ENCODE measurements around the gene CLEC1A. TPM values are rescaled to one million over a fixed set of nuclear protein-coding genes. Genes with fewer than 3 reads are reported as not detected.

Gene CLEC1A
- total and polyA plus RNA-seq, 2 donors (not counting 1 experiment from before 2014, with no cell fraction given), result 0.08 TPM; not detected in 1

- H4K20me1 ChIP-seq (ENCODE audit: control insufficient read depth, extremely low read depth, insufficient read depth, low read length), result no peaks in the 10 kb centered on the region
- no peak overlapping the region for H3K4me2 ChIP-seq (ENCODE audit: extremely low read depth, insufficient read depth, low read length)
- no peak overlapping the region for H3K9ac ChIP-seq (ENCODE audit: insufficient read depth, low read length)
- no peaks in the 10 kb centered on the region for H3K9me3 ChIP-seq (ENCODE audit: control insufficient read depth, insufficient read depth, low read depth, low read length)
- no peak for DNase-seq (ENCODE audit: low read depth in 2 of 2)
- no peaks in the 10 kb centered on the region for H3K4me1 ChIP-seq (ENCODE audit: control insufficient read depth, extremely low read depth, insufficient read depth, low read length)
- no peaks in the 10 kb centered on the region for H3K27me3 ChIP-seq (ENCODE audit: control insufficient read depth, insufficient read depth, low read length)
- H3K4me3 ChIP-seq (replicated peaks in 1 of 4; ENCODE audit: control extremely low read depth in 1 of 4, insufficient read depth in 1 of 4, low read depth in 3 of 4, low read length in 4 of 4), result no peak overlapping the region
- TF ChIP-seq, protein P1, sequence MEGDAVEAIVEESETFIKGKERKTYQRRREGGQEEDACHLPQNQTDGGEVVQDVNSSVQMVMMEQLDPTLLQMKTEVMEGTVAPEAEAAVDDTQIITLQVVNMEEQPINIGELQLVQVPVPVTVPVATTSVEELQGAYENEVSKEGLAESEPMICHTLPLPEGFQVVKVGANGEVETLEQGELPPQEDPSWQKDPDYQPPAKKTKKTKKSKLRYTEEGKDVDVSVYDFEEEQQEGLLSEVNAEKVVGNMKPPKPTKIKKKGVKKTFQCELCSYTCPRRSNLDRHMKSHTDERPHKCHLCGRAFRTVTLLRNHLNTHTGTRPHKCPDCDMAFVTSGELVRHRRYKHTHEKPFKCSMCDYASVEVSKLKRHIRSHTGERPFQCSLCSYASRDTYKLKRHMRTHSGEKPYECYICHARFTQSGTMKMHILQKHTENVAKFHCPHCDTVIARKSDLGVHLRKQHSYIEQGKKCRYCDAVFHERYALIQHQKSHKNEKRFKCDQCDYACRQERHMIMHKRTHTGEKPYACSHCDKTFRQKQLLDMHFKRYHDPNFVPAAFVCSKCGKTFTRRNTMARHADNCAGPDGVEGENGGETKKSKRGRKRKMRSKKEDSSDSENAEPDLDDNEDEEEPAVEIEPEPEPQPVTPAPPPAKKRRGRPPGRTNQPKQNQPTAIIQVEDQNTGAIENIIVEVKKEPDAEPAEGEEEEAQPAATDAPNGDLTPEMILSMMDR (conservative IDR thresholded peaks at IDR 0.05 in 1 of 2, IDR thresholded peaks at IDR 0.05 in 1 of 2; ENCODE audit: low read depth in 1 of 2, low read length in 2 of 2), result no peak
- no peak for TF ChIP-seq EZH2 (IDR thresholded peaks at IDR 0.05; ENCODE audit: low read length, missing control alignments)
- no peak overlapping the region for H3K27ac ChIP-seq (ENCODE audit: insufficient read depth, low read length)
- H3K79me2 ChIP-seq (ENCODE audit: control insufficient read depth, insufficient read depth, low read length), result no peaks in the 10 kb centered on the region
- no peak overlapping the region for H2AFZ ChIP-seq (ENCODE audit: low read length)
- H3K36me3 ChIP-seq (ENCODE audit: control insufficient read depth, insufficient read depth, low read length), result no peaks in the 10 kb centered on the region
These were observed 73.5 kb downstream of the CLEC1A start for GRCh38 chr12:10025236-10025635.

GRCh38 chr12:10021342-10021741 is 77.4 kb downstream of the CLEC1A start:
- no peak overlapping the region for H3K27ac ChIP-seq (ENCODE audit: insufficient read depth, low read length)
- no peak for DNase-seq (ENCODE audit: low read depth in 2 of 2)
- no peaks in the 10 kb centered on the region for H3K79me2 ChIP-seq (ENCODE audit: control insufficient read depth, insufficient read depth, low read length)
- no peaks in the 10 kb centered on the region for H3K27me3 ChIP-seq (ENCODE audit: control insufficient read depth, insufficient read depth, low read length)
- no peak overlapping the region for H3K4me2 ChIP-seq (ENCODE audit: extremely low read depth, insufficient read depth, low read length)
- no peaks in the 10 kb centered on the region for H3K9me3 ChIP-seq (ENCODE audit: control insufficient read depth, insufficient read depth, low read depth, low read length)
- H2AFZ ChIP-seq (ENCODE audit: low read length), result no peak overlapping the region
- no peaks in the 10 kb centered on the region for H4K20me1 ChIP-seq (ENCODE audit: control insufficient read depth, extremely low read depth, insufficient read depth, low read length)
- no peaks in the 10 kb centered on the region for H3K36me3 ChIP-seq (ENCODE audit: control insufficient read depth, insufficient read depth, low read length)
- H3K9ac ChIP-seq (ENCODE audit: insufficient read depth, low read length), result no peak overlapping the region
- TF ChIP-seq EZH2 (IDR thresholded peaks at IDR 0.05; ENCODE audit: low read length, missing control alignments), result no peak
- TF ChIP-seq, protein P1 (conservative IDR thresholded peaks at IDR 0.05 in 1 of 2, IDR thresholded peaks at IDR 0.05 in 1 of 2; ENCODE audit: low read depth in 1 of 2, low read length in 2 of 2), result no peak
- no peak overlapping the region for H3K4me3 ChIP-seq (replicated peaks in 1 of 4; ENCODE audit: control extremely low read depth in 1 of 4, insufficient read depth in 1 of 4, low read depth in 3 of 4, low read length in 4 of 4)
- H3K4me1 ChIP-seq (ENCODE audit: control insufficient read depth, extremely low read depth, insufficient read depth, low read length), result no peaks in the 10 kb centered on the region

Other genes starting within 250 kb of the CLEC1A start
- 15.7 and 26.2 TPM in 2 replicates for gene CLEC2B, start 229.6 kb downstream of the CLEC1A start, total RNA-seq
- gene CLEC2B, start 229.6 kb downstream of the CLEC1A start, polyA plus RNA-seq, result 9.3 and 9.7 TPM in 2 replicates
- not detected in 2 replicates for gene KLRF2, start 217.5 kb downstream of the CLEC1A start, total RNA-seq
- not detected in 2 replicates for gene KLRF2, start 217.5 kb downstream of the CLEC1A start, polyA plus RNA-seq
- not detected in 2 replicates for gene CLEC2A, start 166.6 kb downstream of the CLEC1A start, total RNA-seq
- not detected in 2 replicates for gene CLEC2A, start 166.6 kb downstream of the CLEC1A start, polyA plus RNA-seq
- not detected in 2 replicates for gene CLEC12A, start 127.6 kb downstream of the CLEC1A start, total RNA-seq
- not detected in 2 replicates for gene CLEC12A, start 127.6 kb downstream of the CLEC1A start, polyA plus RNA-seq
- gene CLEC1B, start 99.9 kb downstream of the CLEC1A start, total RNA-seq, result not detected in 2 replicates
- not detected in 2 replicates for gene CLEC1B, start 99.9 kb downstream of the CLEC1A start, polyA plus RNA-seq
- gene CLEC12B, start 88.4 kb downstream of the CLEC1A start, total RNA-seq, result not detected in 2 replicates
- 0.02 TPM in 1 of 2 replicates, not detected in the other for gene CLEC12B, start 88.4 kb downstream of the CLEC1A start, polyA plus RNA-seq
- not detected in 2 replicates for gene CLEC9A, start 68.3 kb downstream of the CLEC1A start, total RNA-seq
- not detected in 2 replicates for gene CLEC9A, start 68.3 kb downstream of the CLEC1A start, polyA plus RNA-seq
- gene CLEC7A, start 31.2 kb upstream of the CLEC1A start, total RNA-seq, result not detected in 2 replicates
- gene CLEC7A, start 31.2 kb upstream of the CLEC1A start, polyA plus RNA-seq, result 0.03 TPM in 1 of 2 replicates, not detected in the other
- 0.26 and 1.2 TPM in 2 replicates for gene OLR1, start 73.1 kb upstream of the CLEC1A start, total RNA-seq
- gene OLR1, start 73.1 kb upstream of the CLEC1A start, polyA plus RNA-seq, result 3.2 and 27.4 TPM in 2 replicates
- gene TMEM52B, start 80.0 kb upstream of the CLEC1A start, total RNA-seq, result under 0.01 and 0.50 TPM in 2 replicates
- gene TMEM52B, start 80.0 kb upstream of the CLEC1A start, polyA plus RNA-seq, result 0.53 and 5.7 TPM in 2 replicates
- gene GABARAPL1, start 113.9 kb upstream of the CLEC1A start, total RNA-seq, result 105 and 186 TPM in 2 replicates
- 68.1 and 363 TPM in 2 replicates for gene GABARAPL1, start 113.9 kb upstream of the CLEC1A start, polyA plus RNA-seq
- 0.17 and 0.26 TPM in 2 replicates for gene KLRD1, start 208.9 kb upstream of the CLEC1A start, total RNA-seq
- gene KLRD1, start 208.9 kb upstream of the CLEC1A start, polyA plus RNA-seq, result under 0.01 and 0.06 TPM in 2 replicates